Raji (cell line): ENCODE measurements around the gene KRTAP4-1.
"Not testable (repeated sequence)": the region's sequence is repeated elsewhere in the genome, so short reads cannot be mapped to it uniquely, and the experiment has no call there.

Experiments used
- POLR2A ChIP-seq: IDR thresholded peaks from 2 replicates; pipeline ENCODE4 v1.6.1; 2011; ENCODE audit warnings: low read depth, low read length, control low read depth; ENCODE audit not compliant: insufficient read depth

KRTAP4-1 gene

GRCh38 chr17:41184480-41184961 is at the start of gene KRTAP4-1:
TSS of gene KRTAP4-1 (minus strand) at chr17:41184911. CDS start at chr17:41184854, 57 bp downstream.
- TF ChIP-seq POLR2A: no peak

GRCh38 chr17:41232399-41233105 is 47.8 kb upstream of the KRTAP4-1 start, which contains the start of gene KRTAP9-3:
TSS of gene KRTAP9-3 (plus strand) at chr17:41232449. CDS start at chr17:41232502, 53 bp downstream.
- TF ChIP-seq POLR2A: not testable (repeated sequence)

GRCh38 chr17:41231731-41232130 is 47.0 kb upstream of the KRTAP4-1 start:
- TF ChIP-seq POLR2A: no peak

GRCh38 chr17:41230094-41230493 is 45.4 kb upstream of the KRTAP4-1 start:
- TF ChIP-seq POLR2A: no peak

GRCh38 chr17:41226598-41227095 is 41.9 kb upstream of the KRTAP4-1 start, which contains the start of gene KRTAP9-2:
TSS of gene KRTAP9-2 (plus strand) at chr17:41226648. CDS start at chr17:41226655, 7 bp downstream.
- not testable (repeated sequence) for TF ChIP-seq POLR2A

- TF ChIP-seq POLR2A: no peak
Observed at GRCh38 chr17:41226051-41226450, 41.3 kb upstream of the KRTAP4-1 start.

- TF ChIP-seq POLR2A: no peak
Observed at GRCh38 chr17:41223821-41224220, 39.1 kb upstream of the KRTAP4-1 start.

GRCh38 chr17:41215681-41216080 is 31.0 kb upstream of the KRTAP4-1 start:
- TF ChIP-seq POLR2A: no peak

GRCh38 chr17:41212524-41213169 is 27.9 kb upstream of the KRTAP4-1 start:
- TF ChIP-seq POLR2A: no peak

- TF ChIP-seq POLR2A: no peak
Observed at GRCh38 chr17:41211845-41212466, 27.2 kb upstream of the KRTAP4-1 start.

- no peak for TF ChIP-seq POLR2A
Observed at GRCh38 chr17:41199421-41200078, 14.8 kb upstream of the KRTAP4-1 start.

- no peak for TF ChIP-seq POLR2A
Observed at GRCh38 chr17:41196068-41196467, 11.4 kb upstream of the KRTAP4-1 start.

GRCh38 chr17:41190328-41190727 is 5.6 kb upstream of the KRTAP4-1 start:
- no peak for TF ChIP-seq POLR2A

GRCh38 chr17:41189837-41190318 is 5.2 kb upstream of the KRTAP4-1 start, which contains the start of gene KRTAP9-1:
TSS of gene KRTAP9-1 (plus strand) at chr17:41189887. CDS start at chr17:41189887, 0 bp downstream.
- TF ChIP-seq POLR2A: not testable (repeated sequence)

GRCh38 chr17:41186872-41187271 is 2.2 kb upstream of the KRTAP4-1 start:
- TF ChIP-seq POLR2A: no peak
